ENCODE results near the gene VIPR2. TPM values are rescaled to one million over a fixed set of nuclear protein-coding genes. Genes with fewer than 3 reads are reported as not detected.
A peak's percentile ranks its signal among the peaks of the same experiment; 100 is the strongest.

Gene VIPR2
- total RNA-seq, 1 donor from 2014 or later: 4.5 TPM

GRCh38 chr7:159113056-159113455, 31.6 kb downstream of the VIPR2 start:
- TF ChIP-seq, protein P1, sequence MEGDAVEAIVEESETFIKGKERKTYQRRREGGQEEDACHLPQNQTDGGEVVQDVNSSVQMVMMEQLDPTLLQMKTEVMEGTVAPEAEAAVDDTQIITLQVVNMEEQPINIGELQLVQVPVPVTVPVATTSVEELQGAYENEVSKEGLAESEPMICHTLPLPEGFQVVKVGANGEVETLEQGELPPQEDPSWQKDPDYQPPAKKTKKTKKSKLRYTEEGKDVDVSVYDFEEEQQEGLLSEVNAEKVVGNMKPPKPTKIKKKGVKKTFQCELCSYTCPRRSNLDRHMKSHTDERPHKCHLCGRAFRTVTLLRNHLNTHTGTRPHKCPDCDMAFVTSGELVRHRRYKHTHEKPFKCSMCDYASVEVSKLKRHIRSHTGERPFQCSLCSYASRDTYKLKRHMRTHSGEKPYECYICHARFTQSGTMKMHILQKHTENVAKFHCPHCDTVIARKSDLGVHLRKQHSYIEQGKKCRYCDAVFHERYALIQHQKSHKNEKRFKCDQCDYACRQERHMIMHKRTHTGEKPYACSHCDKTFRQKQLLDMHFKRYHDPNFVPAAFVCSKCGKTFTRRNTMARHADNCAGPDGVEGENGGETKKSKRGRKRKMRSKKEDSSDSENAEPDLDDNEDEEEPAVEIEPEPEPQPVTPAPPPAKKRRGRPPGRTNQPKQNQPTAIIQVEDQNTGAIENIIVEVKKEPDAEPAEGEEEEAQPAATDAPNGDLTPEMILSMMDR (IDR thresholded peaks at IDR 0.05): no peak
- DNase-seq: peak; percentile 13
- Histone ChIP-seq H3K36me3 (no peaks in the 10 kb centered on the region), H3K27me3 (peaks cover 23% of the 10 kb centered on the region), H3K4me1 (no peaks in the 10 kb centered on the region), H3K9me3 (no peaks in the 10 kb centered on the region), H3K27ac (no peak overlapping the region), H3K4me3 (no peak overlapping the region)
- no peak for ATAC-seq
- intact Hi-C loops (cut with DNase I): no loop called here

DNA sequence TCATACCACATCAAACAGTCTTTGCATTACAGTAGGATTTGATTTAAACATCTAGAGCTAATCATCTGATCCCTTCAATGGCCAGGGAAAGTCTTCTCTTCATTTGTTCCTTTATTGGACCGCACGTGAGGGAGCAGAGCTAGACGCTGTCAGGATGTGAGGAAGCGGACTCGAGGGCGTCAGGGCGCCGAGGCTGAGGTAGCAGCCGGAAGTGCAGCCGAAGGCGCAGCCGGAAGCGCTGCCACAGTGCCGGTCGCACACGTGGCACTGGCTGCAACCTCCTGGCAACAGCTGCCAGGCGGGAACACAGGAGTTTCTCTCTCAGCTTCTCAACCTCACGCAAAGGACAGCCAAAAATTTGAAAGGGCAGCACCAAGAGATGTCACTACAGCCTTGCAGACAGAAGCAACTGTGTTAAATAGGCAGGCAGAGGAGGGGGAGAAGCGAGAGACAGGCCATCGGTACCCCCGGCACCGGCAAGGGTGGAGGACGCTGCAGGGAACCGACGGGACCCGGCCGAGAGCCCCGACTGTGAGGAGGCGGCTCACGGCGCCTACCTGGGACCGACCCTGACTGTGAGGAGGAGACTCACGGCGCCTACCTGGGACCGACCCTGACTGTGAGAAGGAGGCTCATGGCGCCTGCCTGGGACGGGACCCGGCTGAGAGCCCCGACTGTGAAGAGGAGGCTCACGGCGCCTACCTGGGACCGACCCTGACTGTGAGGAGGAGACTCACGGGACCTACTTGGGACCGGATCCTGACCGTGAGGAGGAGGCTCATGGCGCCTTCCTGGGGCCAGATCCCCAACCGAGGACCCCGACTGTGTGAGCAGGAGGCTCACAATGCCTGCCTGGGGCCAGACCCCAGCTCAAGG, 32.3 kb downstream of the VIPR2 start:
- TF ChIP-seq, protein P1 (IDR thresholded peaks at IDR 0.05): no peak

DNA sequence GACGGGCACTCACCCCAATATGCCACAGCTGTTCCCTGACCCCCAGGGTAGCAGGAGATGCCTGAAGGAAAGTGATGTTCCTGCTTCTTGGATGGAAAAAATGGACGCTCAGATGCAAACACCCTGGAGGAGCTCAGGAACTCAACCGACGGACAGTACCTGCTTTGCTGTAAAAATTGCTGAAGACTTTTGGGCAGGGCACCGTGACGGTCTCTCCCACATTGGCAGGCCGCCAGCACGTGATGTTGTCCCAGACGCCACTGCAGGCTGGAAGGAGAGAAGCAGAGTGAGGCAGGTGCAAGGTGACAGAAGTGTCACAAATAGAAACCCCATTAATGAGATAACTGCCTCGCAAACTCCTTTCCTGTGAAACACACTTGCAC, 35.0 kb downstream of the VIPR2 start:
- peaks cover 15% of the 10 kb centered on the region for H3K27me3 ChIP-seq
- no peak overlapping the region for H3K4me3 ChIP-seq
- ATAC-seq (no peak), DNase-seq (peak; percentile 38)
- H3K4me1 ChIP-seq: no peaks in the 10 kb centered on the region
- no peak overlapping the region for H3K27ac ChIP-seq
- no peaks in the 10 kb centered on the region for H3K9me3 ChIP-seq
- intact Hi-C loops (cut with DNase I): no loop called here
- TF ChIP-seq, protein P1 (IDR thresholded peaks at IDR 0.05): no peak
- H3K36me3 ChIP-seq: no peaks in the 10 kb centered on the region

More for the DNA sequence above, 32.3 kb downstream of the VIPR2 start:
- Histone ChIP-seq H3K9me3 (no peaks in the 10 kb centered on the region), H3K4me1 (no peaks in the 10 kb centered on the region), H3K27ac (no peak overlapping the region), H3K27me3 (peaks cover 23% of the 10 kb centered on the region), H3K36me3 (no peaks in the 10 kb centered on the region), H3K4me3 (no peak overlapping the region)
- intact Hi-C loops (cut with DNase I): no loop called here
- peak; percentile 57 for DNase-seq
- no peak for ATAC-seq

DNA sequence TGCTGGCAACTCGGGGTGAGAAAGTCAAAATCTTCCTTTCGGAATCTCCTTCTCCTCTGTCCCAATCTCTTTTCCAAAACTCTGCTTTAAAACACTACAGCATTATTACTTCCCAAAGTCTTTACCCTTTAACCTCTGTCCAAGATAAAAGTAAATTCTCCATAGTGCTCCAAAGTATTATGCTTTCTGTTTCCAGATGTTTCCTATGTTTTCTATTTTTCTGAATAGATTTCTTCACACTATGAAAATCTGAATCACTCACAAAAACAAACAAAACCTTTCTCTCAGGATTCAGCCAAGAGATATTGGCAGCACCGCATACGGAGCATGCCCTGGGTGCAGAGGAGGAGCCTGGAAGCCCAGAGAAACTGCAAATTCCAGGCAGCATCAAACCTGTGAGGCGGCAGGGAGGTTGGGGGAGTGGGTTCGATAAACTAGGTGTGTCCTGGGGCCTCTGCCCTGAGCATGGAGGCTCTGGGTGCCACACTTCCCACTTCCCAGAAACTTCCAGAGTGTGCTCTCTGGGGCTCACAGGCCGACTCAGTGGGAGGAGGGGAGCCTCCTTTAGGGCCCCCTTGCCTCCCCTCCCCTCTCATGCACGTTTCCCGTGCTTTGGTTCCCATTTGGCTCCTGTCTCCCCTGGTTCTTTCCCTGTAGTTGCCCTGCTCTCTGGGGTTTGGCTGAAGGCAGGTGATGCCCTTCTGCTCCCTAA, 35.6 kb downstream of the VIPR2 start:
- no peak overlapping the region for H3K27ac ChIP-seq
- DNase-seq: peak; percentile 35
- intact Hi-C loops (cut with DNase I): no loop called here
- TF ChIP-seq, protein P1 (IDR thresholded peaks at IDR 0.05): no peak
- no peak overlapping the region for H3K4me3 ChIP-seq
- no peaks in the 10 kb centered on the region for H3K9me3 ChIP-seq
- H3K4me1 ChIP-seq: no peaks in the 10 kb centered on the region
- ATAC-seq: no peak
- peaks cover 15% of the 10 kb centered on the region for H3K27me3 ChIP-seq
- H3K36me3 ChIP-seq: no peaks in the 10 kb centered on the region

GRCh38 chr7:159108491-159108890, 36.2 kb downstream of the VIPR2 start:
- TF ChIP-seq, protein P1 (IDR thresholded peaks at IDR 0.05): no peak
- Histone ChIP-seq H3K9me3 (no peaks in the 10 kb centered on the region), H3K4me1 (no peaks in the 10 kb centered on the region), H3K36me3 (no peaks in the 10 kb centered on the region), H3K27ac (no peak overlapping the region), H3K4me3 (no peak overlapping the region), H3K27me3 (peaks cover 14% of the 10 kb centered on the region)
- intact Hi-C loops (cut with DNase I): no loop called here
- DNase-seq: peak; percentile 19
- ATAC-seq: no peak

Data from upper lobe of right lung (tissue), 1 donor.